Breast epithelium (tissue), 4 donors: ENCODE measurements around the gene TMEM147. TPM values are rescaled to one million over a fixed set of nuclear protein-coding genes. Genes with fewer than 3 reads are reported as not detected.

Experiments used
- DNase-seq, 2 donors: peaks; one replicate each; pipeline ENCODE4 v3.0.0-alpha.2; 2019; ENCODE audit warnings: low spot score in 2 of 2
- H3K27ac ChIP-seq, 2 donors: fragments of 200-600 bp; sonication (generic) in 1 of 2; one replicate each; pipeline ENCODE4 v1.5.1; 2016 to 2019; ENCODE audit warnings: mild to moderate bottlenecking in 1 of 2
- H3K27me3 ChIP-seq, 2 donors: fragments of 200-600 bp; sonication (generic) in 1 of 2; one replicate each; pipeline versions ENCODE4 v1.5.1 to v1.6.0; 2017 to 2019; ENCODE audit warnings: control low read depth in 1 of 2, mild to moderate bottlenecking in 1 of 2
- H3K36me3 ChIP-seq: fragments of 200-600 bp; one replicate; pipeline ENCODE4 v1.5.1; 2019
- H3K4me1 ChIP-seq, 2 donors: fragments of 200-600 bp; sonication (generic); one replicate each; pipeline ENCODE4 v1.5.1; 2016 to 2019; ENCODE audit warnings: control low read depth in 1 of 2
- H3K4me3 ChIP-seq, 3 donors: fragments of 200-600 bp; sonication (generic); 1 replicate in 2 of 3; 2 replicates in 1 of 3; pipeline ENCODE4 v1.5.1; 2016 to 2019; ENCODE audit warnings: mild to moderate bottlenecking in 3 of 3, moderate library complexity in 2 of 3
- H3K9me3 ChIP-seq, 2 donors: fragments of 200-600 bp; sonication (generic) in 1 of 2; one replicate each; pipeline ENCODE4 v1.5.1; 2016 to 2019; ENCODE audit warnings: control low read depth in 1 of 2
- CTCF ChIP-seq, 3 donors: fragments of 450-650 bp; IDR thresholded peaks; one replicate each; pipeline ENCODE4 v1.5.1; 2016 to 2017; ENCODE audit warnings: antibody characterized with exemption in 3 of 3, mild to moderate bottlenecking in 3 of 3, moderate library complexity in 3 of 3
- POLR2A ChIP-seq: fragments of 450-650 bp; IDR thresholded peaks from one replicate; pipeline ENCODE4 v1.6.1; 2016; ENCODE audit warnings: antibody characterized with exemption, mild to moderate bottlenecking, moderate library complexity
- POLR2AphosphoS5 ChIP-seq, 3 donors: sonication (generic); formaldehyde crosslinking; IDR thresholded peaks; one replicate each; pipeline ENCODE4 v1.6.1; 2017; ENCODE audit warnings: antibody characterized with exemption in 3 of 3
- intact Hi-C: fragments of 100-400 bp; cut with DNase I; formaldehyde crosslinking; loops from one replicate; pipeline ENCODE4 v1.15.1; 2023; ENCODE audit warnings: low total_unique reads
- total RNA-seq, 3 donors: library from RNA; depleted of rRNA; stranded (reverse); fragments of >200 nt; gene quantifications; one replicate each; pipeline ENCODE4 v1.1.0, GENCODE V29; 2016

Gene TMEM147
- total RNA-seq, 3 donors from 2014 or later, result 67.4 to 91.8 (median 91.8) TPM

GRCh38 chr19:35553385-35554000 lies 8.1 kb downstream of the TMEM147 start:
- no peaks in the 10 kb centered on the region for H3K36me3 ChIP-seq
- H3K4me3 ChIP-seq, result no peak overlapping the region
- H3K4me1 ChIP-seq, result no peaks in the 10 kb centered on the region
- TF ChIP-seq POLR2AphosphoS5 (IDR thresholded peaks at IDR 0.05) (no peak), POLR2A (no peak), CTCF (IDR thresholded peaks at IDR 0.05) (no peak)
- peaks cover 3 to 5% of the 10 kb centered on the region in 2 donors for H3K27me3 ChIP-seq
- H3K27ac ChIP-seq, result no peak overlapping the region
- DNase-seq, result no peak
- H3K9me3 ChIP-seq, result no peaks in the 10 kb centered on the region
- intact Hi-C loops, result no loop called here

DNA sequence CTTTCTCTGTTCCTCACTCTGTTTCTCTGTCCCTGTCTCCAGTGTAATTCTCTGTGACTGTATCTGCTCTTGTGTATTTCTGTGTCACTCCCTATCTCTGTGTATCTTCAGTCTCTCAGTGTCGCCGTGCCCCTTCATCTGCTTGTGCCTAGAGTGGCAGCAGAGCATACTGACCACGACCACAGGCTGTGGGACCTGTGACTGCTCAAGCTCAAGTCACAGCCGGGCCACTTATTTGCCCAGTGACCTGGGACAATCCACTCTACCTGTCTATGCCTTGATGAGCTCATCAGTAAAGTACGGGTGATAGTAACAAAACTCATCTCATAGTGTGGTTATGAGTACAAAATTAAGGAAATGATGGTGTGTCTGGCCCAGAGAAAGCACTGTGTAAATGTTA lies 8.7 kb downstream of the TMEM147 start:
- no peak overlapping the region for H3K4me3 ChIP-seq
- intact Hi-C loops, result no loop called here
- H3K4me1 ChIP-seq, result no peaks in the 10 kb centered on the region
- peaks cover 3 to 11% of the 10 kb centered on the region in 2 donors for H3K27me3 ChIP-seq
- no peak overlapping the region for H3K27ac ChIP-seq
- DNase-seq, result no peak
- TF ChIP-seq CTCF (IDR thresholded peaks at IDR 0.05) (no peak), POLR2AphosphoS5 (IDR thresholded peaks at IDR 0.05) (no peak), POLR2A (no peak)
- H3K36me3 ChIP-seq, result no peaks in the 10 kb centered on the region
- H3K9me3 ChIP-seq, result no peaks in the 10 kb centered on the region

DNA sequence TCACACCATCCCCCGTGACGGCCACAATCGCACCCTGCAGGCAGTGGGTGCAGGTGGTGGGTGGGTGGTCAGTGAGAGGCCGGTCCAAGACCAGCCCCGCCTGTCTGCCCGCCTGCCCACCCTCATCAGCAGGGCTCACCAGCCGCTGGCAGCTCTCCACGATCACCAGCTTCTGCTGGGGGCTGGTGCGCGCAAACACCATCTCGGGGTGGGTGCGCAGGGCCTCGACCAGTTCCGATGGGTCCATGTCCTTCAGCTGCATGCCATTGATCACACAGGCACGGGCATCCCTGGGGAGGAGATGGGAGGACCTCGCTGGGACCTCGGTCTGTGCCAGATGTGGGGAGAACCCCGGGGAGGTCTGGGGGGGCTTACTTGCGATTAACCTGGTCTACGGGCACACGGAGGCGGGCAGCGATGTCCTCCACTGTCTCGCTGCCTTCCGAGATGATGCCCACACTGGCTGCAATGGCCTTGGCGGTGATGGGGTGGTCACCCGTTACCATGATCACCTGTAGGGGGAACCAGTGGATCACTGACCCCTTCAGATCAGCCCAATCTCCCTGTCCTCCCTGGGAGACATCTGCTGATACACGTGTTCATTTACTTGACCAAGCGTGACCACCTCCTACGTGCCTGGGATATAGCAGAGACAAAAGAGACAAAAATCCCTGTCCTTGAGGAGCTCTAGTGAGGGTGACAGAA lies 10.0 kb downstream of the TMEM147 start:
- Histone ChIP-seq H3K27me3 (peaks cover 3 to 25% of the 10 kb centered on the region in 2 donors), H3K36me3 (no peaks in the 10 kb centered on the region), H3K27ac (no peak overlapping the region), H3K4me1 (no peaks in the 10 kb centered on the region), H3K9me3 (no peaks in the 10 kb centered on the region), H3K4me3 (no peak overlapping the region)
- TF ChIP-seq CTCF (IDR thresholded peaks at IDR 0.05), result no peak
- no peak for TF ChIP-seq POLR2AphosphoS5 (IDR thresholded peaks at IDR 0.05)
- TF ChIP-seq POLR2A, result no peak
- intact Hi-C loops, result no loop called here
- no peak for DNase-seq

DNA sequence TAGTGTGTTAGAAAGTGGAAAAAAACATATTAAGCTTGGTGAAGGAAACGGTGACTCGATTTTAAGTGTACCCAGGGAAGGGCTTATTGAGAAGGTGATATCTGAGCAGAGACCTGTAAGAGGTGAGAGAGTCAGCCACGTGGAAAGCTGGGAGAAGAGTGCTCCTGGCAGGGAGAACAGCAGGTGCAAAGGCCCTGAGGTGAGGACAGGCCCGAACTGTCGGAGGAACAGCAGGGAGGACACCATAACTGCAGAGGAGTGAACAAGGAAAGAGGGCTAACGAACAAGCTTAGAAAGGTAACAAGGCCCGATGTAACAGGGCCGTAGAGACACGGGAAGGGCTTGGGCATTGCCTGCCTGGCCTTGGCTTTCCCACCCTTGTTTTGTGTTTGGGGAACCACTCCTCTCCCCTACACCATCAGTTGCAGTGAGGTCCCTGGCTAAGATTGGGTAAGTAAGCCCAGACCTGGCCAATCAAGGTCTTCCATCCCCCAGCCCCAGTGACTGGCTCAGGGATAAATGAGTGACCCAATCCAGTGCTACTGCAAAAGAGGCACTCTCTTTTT lies 10.7 kb downstream of the TMEM147 start:
- Histone ChIP-seq H3K27ac (no peak overlapping the region), H3K36me3 (no peaks in the 10 kb centered on the region), H3K27me3 (peaks cover 3 to 31% of the 10 kb centered on the region in 2 donors), H3K4me1 (no peaks in the 10 kb centered on the region), H3K9me3 (no peaks in the 10 kb centered on the region), H3K4me3 (no peak overlapping the region)
- intact Hi-C loops, result no loop called here
- no peak for DNase-seq
- TF ChIP-seq POLR2A, result no peak
- no peak for TF ChIP-seq CTCF (IDR thresholded peaks at IDR 0.05)
- TF ChIP-seq POLR2AphosphoS5 (IDR thresholded peaks at IDR 0.05), result no peak
